Measurements from ENCODE around the gene SCAF11. TPM values are rescaled to one million over a fixed set of nuclear protein-coding genes. Genes with fewer than 3 reads are reported as not detected.

SCAF11 gene
- total and polyA plus RNA-seq, 2 experiments from 2014 or later, result 77.0 to 84.8 TPM

GRCh38 chr12:45959728-45960127 is 30.6 kb downstream of the SCAF11 start (continued):
- TF ChIP-seq ETS1 (IDR thresholded peaks at IDR 0.05), result no peak

- no peaks in the 10 kb centered on the region; the same call in 1 of the 2 replicates for H3K79me2 ChIP-seq (replicated peaks; ENCODE audit: insufficient read depth)
- H2AFZ ChIP-seq, result no peak overlapping the region
- Mint-ChIP-seq H3K27ac (no peak overlapping the region), H3K4me1 (peaks cover 5% of the 10 kb centered on the region; the same call in 1 of the 3 replicates), H3K9me3 (no peaks in the 10 kb centered on the region), H3K4me3 (no peak overlapping the region), H3K27me3 (ENCODE audit: insufficient read depth, low read depth, poor library complexity) (no peaks in the 10 kb centered on the region), H3K36me3 (ENCODE audit: low read depth) (no peaks in the 10 kb centered on the region; the same call in 1 of the 3 replicates)
- no peak overlapping the region for H3K27ac ChIP-seq (ENCODE audit: low read depth)
- no peaks in the 10 kb centered on the region for H3F3A ChIP-seq (replicated peaks; ENCODE audit: low read depth)
- DNase-seq (ENCODE audit: low spot score) (no peak), ATAC-seq (no peak)
- no peak overlapping the region for H3K4me2 ChIP-seq
- no peaks in the 10 kb centered on the region for H4K20me1 ChIP-seq (replicated peaks; ENCODE audit: insufficient read depth)
- no peaks in the 10 kb centered on the region for H3K4me1 ChIP-seq (ENCODE audit: insufficient read depth)
- H3K9me2 ChIP-seq (ENCODE audit: insufficient read depth), result no peaks in the 10 kb centered on the region
- H3K4me3 ChIP-seq, result no peak overlapping the region
- TF ChIP-seq CREB1 (CRISPR knock-in tag; IDR thresholded peaks at IDR 0.05; ENCODE audit: low read depth) (no peak), ETS1 (IDR thresholded peaks at IDR 0.05) (no peak), ZNF462 (CRISPR knock-in tag; IDR thresholded peaks at IDR 0.05) (no peak), JUNB (IDR thresholded peaks at IDR 0.05; ENCODE audit: unreplicated experiment) (no peak), NANOG (IDR thresholded peaks at IDR 0.05; ENCODE audit: borderline replicate concordance) (no peak), ZNF331 (CRISPR knock-in tag; IDR thresholded peaks at IDR 0.05; ENCODE audit: low read depth) (no peak), EZH2 (IDR thresholded peaks at IDR 0.05; ENCODE audit: low read depth, unreplicated experiment) (no peak), ZNF114 (CRISPR knock-in tag; IDR thresholded peaks at IDR 0.05) (no peak), REST (IDR thresholded peaks at IDR 0.05; ENCODE audit: unreplicated experiment) (no peak), POLR2AphosphoS5 (IDR thresholded peaks at IDR 0.05; ENCODE audit: low read depth) (no peak), EZH2phosphoT487 (IDR thresholded peaks at IDR 0.05; ENCODE audit: unreplicated experiment) (no peak), CTCF (conservative IDR thresholded peaks at IDR 0.05; ENCODE audit: low read depth in 2 of 2) (no peak)
- H3K27me3 ChIP-seq (ENCODE audit: insufficient read depth), result no peaks in the 10 kb centered on the region
- no peaks in the 10 kb centered on the region for H3K36me3 ChIP-seq (ENCODE audit: insufficient read depth)
These were observed 31.3 kb downstream of the SCAF11 start for GRCh38 chr12:45959025-45959424.
